Caco-2 (cell line): ENCODE measurements around the gene PAPPA. TPM values are rescaled to one million over a fixed set of nuclear protein-coding genes. Genes with fewer than 3 reads are reported as not detected.

ENCODE experiments used
- BruUV-seq: library from RNA; stranded (reverse); fragments of 400-500 nt; replicated peaks from 2 replicates; lab custom pipeline; 2021; lab: Mats Ljungman, UMichigan
- CTCF ChIA-PET: fragments of 300-600 bp; sonication (Branson Sonifier 250); formaldehyde crosslinking; loops from one replicate; lab custom pipeline; 2022; ENCODE audit warnings: antibody characterized with exemption; lab: Charles Lee
- POLR2A ChIA-PET: fragments of 300-600 bp; sonication (Branson Sonifier 250); formaldehyde crosslinking; loops from one replicate; lab custom pipeline; 2022; ENCODE audit warnings: antibody characterized with exemption; lab: Charles Lee
- DNase-seq, 2 experiments: peaks; one replicate each; pipeline versions ENCODE4 v3.0.0 to v3.0.0-alpha.2; 2020 to 2022
- H3K27me3 ChIP-seq: replicated peaks from 2 replicates; pipeline ENCODE4 v1.6.0; 2011; ENCODE audit warnings: low read length; ENCODE audit not compliant: control insufficient read depth, insufficient read depth
- H3K36me3 ChIP-seq: 2 replicates; pipeline ENCODE4 v1.5.1; 2011; ENCODE audit warnings: low read length; ENCODE audit not compliant: control insufficient read depth, insufficient read depth
- H3K4me1 ChIP-seq: fragments of 250-450 bp; sonication (Bioruptor Pico); 2 replicates; pipeline ENCODE4 v1.5.1; 2020; ENCODE audit warnings: mild to moderate bottlenecking
- H3K4me3 ChIP-seq: 2 replicates; pipeline ENCODE4 v1.5.1; 2011; ENCODE audit warnings: low read depth, mild to moderate bottlenecking, control low read depth, low read length
- H3K9me3 ChIP-seq: fragments of 250-450 bp; sonication (Bioruptor Pico); 2 replicates; pipeline ENCODE4 v1.5.1; 2020; ENCODE audit warnings: mild to moderate bottlenecking, moderate library complexity
- H3K27ac Mint-ChIP-seq: one replicate; pipeline ENCODE4 v1.8.0; 2022; ENCODE audit warnings: mixed read lengths; ENCODE audit not compliant: unreplicated experiment
- H3K27me3 Mint-ChIP-seq: one replicate; pipeline ENCODE4 v1.8.0; 2022; ENCODE audit warnings: mixed read lengths; ENCODE audit not compliant: insufficient read depth, unreplicated experiment
- H3K36me3 Mint-ChIP-seq: one replicate; pipeline ENCODE4 v1.8.0; 2022; ENCODE audit warnings: mild to moderate bottlenecking, mixed read lengths; ENCODE audit not compliant: insufficient read depth, unreplicated experiment
- H3K4me1 Mint-ChIP-seq: one replicate; pipeline ENCODE4 v1.8.0; 2022; ENCODE audit warnings: low read depth, mixed read lengths; ENCODE audit not compliant: unreplicated experiment
- H3K4me3 Mint-ChIP-seq: one replicate; pipeline ENCODE4 v1.8.0; 2022; ENCODE audit warnings: mild to moderate bottlenecking, moderate library complexity, mixed read lengths; ENCODE audit not compliant: unreplicated experiment
- H3K9me3 Mint-ChIP-seq: one replicate; pipeline ENCODE4 v1.8.0; 2022; ENCODE audit warnings: mixed read lengths; ENCODE audit not compliant: unreplicated experiment
- intact Hi-C: fragments of 100-400 bp; cut with micrococcal nuclease; formaldehyde crosslinking; loops from one replicate; pipeline ENCODE4 v1.10.0; 2022; ENCODE audit not compliant: unreplicated experiment
- total RNA-seq: library from RNA; stranded (reverse); gene quantifications from 2 replicates; pipeline ENCODE4 v1.2.3, GENCODE V29; 2022
- TF ChIP-seq, protein P1 (sequence below), 2 experiments: fragments of 200-600 bp in 1 of 2; IDR thresholded peaks; 1 replicate in 1 of 2; 2 replicates in 1 of 2; pipeline versions ENCODE4 v1.5.1 to v1.8.0; 2011 to 2022; ENCODE audit warnings: antibody characterized with exemption in 1 of 2, control low read depth in 1 of 2, inconsistent platforms in 1 of 2, low read depth in 1 of 2, low read length in 1 of 2, mild to moderate bottlenecking in 1 of 2, moderate library complexity in 1 of 2; ENCODE audit not compliant: insufficient read depth in 1 of 2, severe bottlenecking in 1 of 2, unreplicated experiment in 1 of 2

PAPPA gene
- total RNA-seq, 1 experiment from 2014 or later = not detected

- intact Hi-C loops = loop anchor here (10.0 kb wide), 1 partner anchor 337 kb away; no protein-coding TSS in a partner anchor
- no peak for DNase-seq
- TF ChIP-seq, protein P1, sequence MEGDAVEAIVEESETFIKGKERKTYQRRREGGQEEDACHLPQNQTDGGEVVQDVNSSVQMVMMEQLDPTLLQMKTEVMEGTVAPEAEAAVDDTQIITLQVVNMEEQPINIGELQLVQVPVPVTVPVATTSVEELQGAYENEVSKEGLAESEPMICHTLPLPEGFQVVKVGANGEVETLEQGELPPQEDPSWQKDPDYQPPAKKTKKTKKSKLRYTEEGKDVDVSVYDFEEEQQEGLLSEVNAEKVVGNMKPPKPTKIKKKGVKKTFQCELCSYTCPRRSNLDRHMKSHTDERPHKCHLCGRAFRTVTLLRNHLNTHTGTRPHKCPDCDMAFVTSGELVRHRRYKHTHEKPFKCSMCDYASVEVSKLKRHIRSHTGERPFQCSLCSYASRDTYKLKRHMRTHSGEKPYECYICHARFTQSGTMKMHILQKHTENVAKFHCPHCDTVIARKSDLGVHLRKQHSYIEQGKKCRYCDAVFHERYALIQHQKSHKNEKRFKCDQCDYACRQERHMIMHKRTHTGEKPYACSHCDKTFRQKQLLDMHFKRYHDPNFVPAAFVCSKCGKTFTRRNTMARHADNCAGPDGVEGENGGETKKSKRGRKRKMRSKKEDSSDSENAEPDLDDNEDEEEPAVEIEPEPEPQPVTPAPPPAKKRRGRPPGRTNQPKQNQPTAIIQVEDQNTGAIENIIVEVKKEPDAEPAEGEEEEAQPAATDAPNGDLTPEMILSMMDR (IDR thresholded peaks at IDR 0.05; ENCODE audit: insufficient read depth in 1 of 2, low read depth in 1 of 2, low read length in 1 of 2, severe bottlenecking in 1 of 2, unreplicated experiment in 1 of 2) = no peak
- Histone ChIP-seq H3K9me3 (no peaks in the 10 kb centered on the region), H3K4me3 (no peak overlapping the region), H3K4me1 (no peaks in the 10 kb centered on the region), H3K27me3 (peaks cover 4% of the 10 kb centered on the region), H3K36me3 (no peaks in the 10 kb centered on the region)
- H3K27ac Mint-ChIP-seq = no peak overlapping the region
- peaks cover 49% of the 10 kb centered on the region for H3K27me3 Mint-ChIP-seq
- BruUV-seq = no TSS peak
- H3K4me3 Mint-ChIP-seq = no peak overlapping the region
- peaks cover 12% of the 10 kb centered on the region for H3K4me1 Mint-ChIP-seq
- ChIA-PET CTCF (no interaction called here), POLR2A (no interaction called here)
- H3K9me3 Mint-ChIP-seq = no peaks in the 10 kb centered on the region
- peaks cover 6% of the 10 kb centered on the region for H3K36me3 Mint-ChIP-seq
These were observed 4.0 kb downstream of the PAPPA start for GRCh38 chr9:116157436-116158138.

GRCh38 chr9:116160676-116161571, 7.3 kb downstream of the PAPPA start:
- Mint-ChIP-seq H3K27me3 (peaks cover 28% of the 10 kb centered on the region), H3K36me3 (no peaks in the 10 kb centered on the region), H3K4me1 (no peaks in the 10 kb centered on the region), H3K27ac (no peak overlapping the region), H3K4me3 (no peak overlapping the region), H3K9me3 (no peaks in the 10 kb centered on the region)
- no TSS peak for BruUV-seq
- CTCF ChIA-PET = interaction anchor here (1.7 kb wide), 1 partner anchor 414 kb away, joined by 4 read pairs; no protein-coding TSS in a partner anchor
- TF ChIP-seq, protein P1 (IDR thresholded peaks at IDR 0.05; ENCODE audit: insufficient read depth in 1 of 2, low read depth in 1 of 2, low read length in 1 of 2, severe bottlenecking in 1 of 2, unreplicated experiment in 1 of 2) = no peak
- Histone ChIP-seq H3K9me3 (no peaks in the 10 kb centered on the region), H3K36me3 (no peaks in the 10 kb centered on the region), H3K4me1 (no peaks in the 10 kb centered on the region), H3K27me3 (no peaks in the 10 kb centered on the region), H3K4me3 (no peak overlapping the region)
- intact Hi-C loops = loop anchor here (5.0 to 10.0 kb wide), 2 partner anchors 174 to 469 kb away; no protein-coding TSS in a partner anchor
- POLR2A ChIA-PET = no interaction called here
- DNase-seq = no peak

DNA sequence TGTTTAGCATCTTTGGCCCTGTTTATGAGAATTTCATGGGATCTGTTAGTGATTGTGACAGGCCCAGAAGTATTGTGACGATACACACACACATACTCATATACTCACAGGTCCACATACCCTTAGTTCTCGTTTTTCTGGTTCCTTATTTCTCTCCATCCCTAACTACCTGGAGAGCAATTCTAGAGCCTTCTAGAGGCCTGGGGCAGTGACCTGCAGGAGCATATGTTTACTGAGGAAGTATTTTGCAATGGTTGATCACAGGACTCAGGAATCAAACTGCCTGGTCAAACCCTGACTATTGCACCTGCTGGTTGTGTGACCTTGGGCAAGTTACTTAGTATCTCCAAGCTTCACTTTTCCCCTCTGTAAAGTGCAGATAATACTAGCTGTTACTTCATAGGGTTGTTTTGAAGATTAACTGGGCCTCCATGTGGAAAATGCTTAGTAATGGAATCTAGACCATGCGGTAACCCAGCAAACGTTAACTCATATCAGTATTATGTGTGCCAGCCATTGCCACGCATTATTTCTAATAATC, 8.7 kb downstream of the PAPPA start:
- no peaks in the 10 kb centered on the region for H3K9me3 ChIP-seq
- DNase-seq = no peak
- H3K27me3 ChIP-seq = no peaks in the 10 kb centered on the region
- Mint-ChIP-seq H3K9me3 (no peaks in the 10 kb centered on the region), H3K4me3 (no peak overlapping the region), H3K4me1 (no peaks in the 10 kb centered on the region), H3K27ac (no peak overlapping the region), H3K27me3 (peaks cover 18% of the 10 kb centered on the region), H3K36me3 (no peaks in the 10 kb centered on the region)
- TF ChIP-seq, protein P1 (IDR thresholded peaks at IDR 0.05; ENCODE audit: insufficient read depth in 1 of 2, low read depth in 1 of 2, low read length in 1 of 2, severe bottlenecking in 1 of 2, unreplicated experiment in 1 of 2) = no peak
- no peaks in the 10 kb centered on the region for H3K4me1 ChIP-seq
- intact Hi-C loops = loop anchor here (5.0 to 10.0 kb wide), 2 partner anchors 172 to 470 kb away; no protein-coding TSS in a partner anchor
- no TSS peak for BruUV-seq
- H3K36me3 ChIP-seq = no peaks in the 10 kb centered on the region
- no peak overlapping the region for H3K4me3 ChIP-seq
- POLR2A ChIA-PET = no interaction called here
- CTCF ChIA-PET = interaction anchor here (1.7 kb wide), 1 partner anchor 412 kb away, joined by 4 read pairs; no protein-coding TSS in a partner anchor
